Stimulated activated CD4-positive, alpha-beta T cell treated with anti-CD3 and anti-CD28 coated beads, Interleukin-12 subunit alpha, Interleukin-12 subunit beta, amount 100 ng/mL, for 24 hours (primary cell): Measurements from ENCODE around the gene HOMER1.
"Not testable (repeated sequence)": the region's sequence is repeated elsewhere in the genome, so short reads cannot be mapped to it uniquely, and the experiment has no call there.

ENCODE experiments used
- DNase-seq, 2 experiments: peaks; one replicate each; pipeline ENCODE4 v3.0.0-alpha.2; 2020; ENCODE audit warnings: low read depth in 2 of 2

HOMER1 gene

GRCh38 chr5:79417495-79417894, 96.4 kb downstream of the HOMER1 start:
- DNase-seq, result no peak

- DNase-seq, result no peak
Measured at GRCh38 chr5:79416499-79416898, 97.4 kb downstream of the HOMER1 start.

DNA sequence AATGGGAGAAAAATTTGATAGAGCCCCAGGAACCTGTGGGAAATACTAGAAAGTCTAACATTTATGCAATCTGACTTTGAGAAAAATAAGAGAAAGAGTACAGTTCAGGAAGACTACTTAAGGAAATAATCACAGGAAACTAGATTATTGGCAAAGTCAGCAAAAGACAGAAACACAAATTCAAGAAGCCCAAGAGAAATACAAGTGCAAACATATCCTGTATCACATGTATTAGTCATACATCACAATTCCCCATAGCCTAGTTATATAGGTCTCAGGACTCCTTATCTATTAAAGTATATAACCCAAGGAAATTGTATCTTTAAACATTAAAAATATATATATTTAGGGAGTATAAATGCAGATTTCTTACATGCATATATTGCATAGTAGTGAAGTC, 100.8 kb downstream of the HOMER1 start:
- no peak for DNase-seq

DNA sequence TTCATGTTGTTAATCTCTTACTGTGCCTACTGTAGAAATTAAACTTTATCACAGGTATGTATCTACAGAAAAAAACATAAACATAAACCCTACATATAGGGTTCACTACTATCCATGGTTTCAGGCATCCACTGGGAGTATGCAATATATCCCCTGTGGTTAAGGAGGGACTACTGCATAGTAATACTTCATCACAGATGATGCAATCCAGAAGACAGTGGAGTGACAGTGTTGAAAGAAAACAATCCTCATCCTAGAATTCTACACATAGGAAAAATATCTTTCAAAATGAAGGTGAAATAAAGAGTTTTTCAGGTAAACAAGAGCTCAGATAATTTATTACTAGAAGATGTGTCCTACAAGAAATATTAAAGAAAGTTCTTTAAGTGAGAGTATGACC, 105.9 kb downstream of the HOMER1 start:
- no peak for DNase-seq

- no peak for DNase-seq
Measured at GRCh38 chr5:79407591-79407990, 106.3 kb downstream of the HOMER1 start.

GRCh38 chr5:79401216-79401615, 112.7 kb downstream of the HOMER1 start:
- no peak for DNase-seq

- no peak for DNase-seq
Measured at GRCh38 chr5:79399046-79399445, 114.9 kb downstream of the HOMER1 start.

DNA sequence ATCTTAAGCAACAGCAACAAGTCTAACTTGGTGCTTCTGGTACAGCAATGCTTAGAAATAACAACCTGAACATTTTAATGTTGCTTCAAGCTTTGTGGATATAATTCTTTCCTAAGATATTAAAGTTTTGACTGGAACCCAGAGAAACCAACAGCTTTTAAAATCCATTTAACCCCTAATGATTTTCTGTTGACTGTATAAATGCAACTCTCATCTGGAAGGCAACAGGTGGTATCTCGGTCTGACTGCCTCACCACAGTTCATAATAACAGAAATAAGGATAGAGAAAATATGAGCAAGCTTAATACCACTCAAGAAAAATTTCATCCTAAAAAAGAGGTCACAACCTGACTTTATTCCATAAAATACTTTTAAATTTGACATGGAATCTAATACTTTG, 116.9 kb downstream of the HOMER1 start:
- DNase-seq, result no peak

DNA sequence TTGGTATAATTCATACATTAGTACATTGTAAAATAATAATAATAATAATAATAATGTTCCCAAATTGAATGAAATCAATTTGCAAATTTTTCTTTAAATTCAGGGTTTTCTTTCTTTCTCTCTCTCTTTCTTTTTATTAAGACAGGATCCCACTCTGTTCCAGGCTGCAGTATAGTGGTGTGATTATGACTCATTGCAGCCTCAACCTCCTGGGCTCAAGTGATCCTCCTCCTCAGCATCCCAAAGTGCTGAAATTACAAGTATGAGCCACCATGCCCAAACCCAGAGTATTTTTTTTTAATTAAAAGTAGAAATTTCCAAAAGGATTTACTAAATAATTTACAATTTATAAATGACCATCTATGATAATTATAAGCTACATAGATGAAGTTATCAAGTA, 117.7 kb downstream of the HOMER1 start:
- no peak for DNase-seq

DNA sequence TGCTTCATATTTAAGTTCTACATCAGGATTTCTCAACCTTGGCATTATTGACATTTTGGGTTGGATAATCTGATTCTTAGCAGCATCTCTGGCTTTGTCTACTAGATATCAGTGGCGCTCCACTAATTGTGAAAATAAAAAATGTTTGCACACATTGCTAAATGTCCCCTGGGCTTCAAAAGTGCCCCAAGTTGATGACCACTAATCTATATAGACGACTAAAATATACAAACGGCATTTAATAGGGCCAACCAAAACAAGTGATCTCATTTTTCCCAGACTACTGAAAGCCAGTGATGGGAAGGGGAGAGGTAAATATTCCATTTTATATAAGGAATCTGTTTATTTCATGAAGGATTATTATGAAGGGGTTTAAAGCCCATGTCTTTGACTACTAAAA, 118.6 kb downstream of the HOMER1 start:
- DNase-seq, result no peak

DNA sequence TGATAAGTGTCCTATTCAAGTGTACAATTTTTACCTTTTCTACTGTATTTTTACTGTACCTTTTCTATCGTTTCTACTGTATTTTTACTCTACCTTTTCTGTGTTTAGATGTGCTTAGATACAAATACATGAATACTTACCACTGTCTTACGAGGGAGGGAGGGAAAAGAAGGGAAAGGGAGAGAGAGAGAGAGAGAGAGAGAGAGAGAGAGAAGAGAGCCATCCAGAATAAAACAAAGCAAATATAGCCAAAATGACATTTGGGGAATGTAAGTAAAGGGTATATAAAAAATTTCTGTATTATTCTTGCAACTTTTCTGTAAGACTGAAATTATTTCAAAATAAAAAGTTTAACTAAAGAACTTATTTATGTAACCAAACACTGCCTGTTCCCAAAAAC, 121.2 kb downstream of the HOMER1 start:
- DNase-seq, result no peak

- no peak for DNase-seq
Measured at GRCh38 chr5:79386679-79387078, 127.3 kb downstream of the HOMER1 start.

DNA sequence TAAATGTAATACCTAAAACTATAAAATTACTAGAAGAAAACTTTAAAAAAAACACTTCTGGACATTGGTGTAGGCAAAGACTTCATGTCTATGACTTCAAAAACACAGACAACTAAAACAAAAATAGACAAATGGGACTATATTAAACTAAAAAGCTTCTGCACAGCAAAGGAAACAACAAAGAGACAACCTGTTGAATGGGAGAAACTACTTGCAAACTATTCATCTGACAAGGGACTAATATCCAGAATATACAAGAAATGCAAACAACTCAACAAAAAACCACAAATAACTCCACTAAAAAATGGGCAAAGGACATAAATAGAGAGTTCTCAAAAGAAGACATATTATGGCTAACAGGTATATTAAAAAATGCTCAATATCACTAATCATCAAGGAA, 128.8 kb downstream of the HOMER1 start:
- DNase-seq, result not testable (repeated sequence)

- no peak for DNase-seq
Measured at GRCh38 chr5:79378510-79379186, 135.3 kb downstream of the HOMER1 start.

- no peak for DNase-seq
Measured at GRCh38 chr5:79357398-79357797, 156.5 kb downstream of the HOMER1 start.

- DNase-seq, result no peak
Measured at GRCh38 chr5:79349881-79350280, 164.1 kb downstream of the HOMER1 start.

GRCh38 chr5:79349047-79349446, 164.9 kb downstream of the HOMER1 start:
- no peak for DNase-seq

GRCh38 chr5:79346420-79346824, 167.5 kb downstream of the HOMER1 start:
- DNase-seq, result no peak

DNA sequence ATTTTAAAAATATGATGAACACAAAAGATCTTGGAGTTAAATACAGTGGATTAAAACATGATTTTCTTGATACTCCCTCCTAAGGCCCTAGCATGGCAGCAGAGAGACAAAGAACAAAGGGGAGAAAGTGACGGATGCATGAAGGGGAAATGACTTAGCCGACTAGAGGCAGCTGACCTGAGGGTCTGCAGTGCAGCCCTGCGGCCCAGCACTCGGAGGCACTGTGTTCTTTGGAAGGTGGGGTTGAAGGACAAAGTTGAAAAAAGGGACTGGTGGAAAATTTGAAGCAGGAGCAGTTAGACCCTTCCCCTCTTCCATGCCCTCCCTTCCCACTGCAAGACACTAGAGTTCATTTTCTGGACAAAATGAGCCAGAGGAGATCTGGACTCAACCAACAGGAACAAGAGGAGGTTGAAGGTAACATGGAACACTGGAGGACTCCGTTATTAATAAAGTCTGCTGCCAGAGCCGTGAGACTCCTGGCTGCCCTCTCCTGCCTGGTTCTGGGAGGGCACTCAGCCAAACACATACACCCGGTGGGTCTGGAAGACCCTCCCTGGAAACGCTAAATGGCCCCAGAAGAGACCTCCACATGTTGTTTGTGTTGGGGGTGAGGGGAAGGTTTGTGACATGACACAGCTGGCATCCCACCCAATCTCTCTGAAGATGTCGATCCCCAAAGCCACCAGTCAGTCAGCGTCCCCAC, 179.9 kb downstream of the HOMER1 start:
- no peak for DNase-seq

DNA sequence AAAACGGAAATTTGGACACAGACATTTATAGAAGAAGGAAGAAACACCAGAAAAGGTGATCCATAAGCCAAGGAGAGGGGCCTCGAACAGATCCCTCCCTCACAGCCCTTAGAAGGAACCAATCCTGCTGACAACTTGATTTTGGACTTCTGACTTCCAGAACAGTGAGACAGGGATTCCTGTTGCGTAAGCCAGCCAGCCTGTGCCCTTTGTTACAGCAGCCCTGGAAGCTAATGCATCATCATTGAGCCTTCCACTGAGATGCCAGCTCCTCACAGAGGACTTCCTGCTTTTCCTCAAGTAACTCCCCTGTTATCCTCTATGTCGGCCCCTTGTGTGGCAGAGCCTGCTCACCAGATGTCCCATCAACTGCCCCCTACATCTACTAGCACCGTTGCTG, 183.9 kb downstream of the HOMER1 start:
- DNase-seq, result no peak

DNA sequence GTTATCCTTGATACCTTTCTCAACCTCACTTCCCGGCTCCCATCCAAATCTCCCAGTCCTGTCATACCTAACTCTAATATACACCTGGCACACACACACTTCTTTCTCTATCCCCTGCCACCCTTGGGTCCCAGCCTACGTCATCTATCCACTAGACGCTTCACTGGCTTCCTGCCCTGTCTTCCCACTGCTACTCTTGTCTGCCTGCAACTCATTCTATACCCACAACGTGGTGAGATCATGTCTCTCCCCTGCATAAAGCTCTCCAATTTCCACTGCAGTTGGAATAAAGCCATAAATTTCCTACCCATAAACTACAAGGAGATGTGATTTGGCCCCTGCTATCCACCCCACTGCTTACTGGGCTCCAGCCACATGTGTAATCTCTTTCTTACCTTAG, 184.5 kb downstream of the HOMER1 start:
- DNase-seq, result no peak
